K562 (cell line): Measurements from ENCODE around the gene SNTG2. TPM values are rescaled to one million over a fixed set of nuclear protein-coding genes. Genes with fewer than 3 reads are reported as not detected.

Experiments used
- ATAC-seq: fragments of 200-7000 bp; cut with Tn5 transposase; 3 replicates; pipeline ENCODE4 v1.9.1; 2020; ENCODE audit warnings: moderate library complexity
- BruUV-seq: library from RNA; stranded (reverse); fragments of 400-500 nt; replicated peaks from 2 replicates; lab custom pipeline; 2021; lab: Mats Ljungman, UMichigan
- CTCF ChIA-PET: fragments of 300-600 bp; formaldehyde crosslinking; extraction: SDS; loops from one replicate; lab custom pipeline; 2021; ENCODE audit warnings: low intra/inter-chr PET ratio; lab: Yijun Ruan, JAX
- POLR2A ChIA-PET: fragments of 300-600, 350-650 bp; sonication (Branson Sonifier 250); formaldehyde crosslinking; extraction: SDS; loops from one replicate; lab custom pipeline; 2021; ENCODE audit warnings: antibody characterized with exemption, inconsistent platforms; lab: Yijun Ruan, JAX
- DNase-seq, 4 experiments: peaks; one replicate each; pipeline versions ENCODE4 v3.0.0 to v3.0.0-alpha.2; 2011 to 2018; ENCODE audit warnings: low spot score in 3 of 4, mixed read lengths in 3 of 4; ENCODE audit errors: extremely low read depth in 1 of 4
- FAIRE-seq: peaks from 2 replicates; lab custom pipeline; 2011; peaks lifted over from hg19 to GRCh38; lab: Jason Lieb, UNC
- H2AFZ ChIP-seq: 2 replicates; pipeline ENCODE4 v1.6.0; 2011; ENCODE audit warnings: low read depth, low read length, control low read depth, inconsistent platforms
- H3K27ac ChIP-seq: fragments of 200-600 bp; 3 replicates; pipeline ENCODE4 v1.8.0; 2011; ENCODE audit warnings: low read depth, mild to moderate bottlenecking, control low read depth, inconsistent platforms, low read length, moderate library complexity, mixed read lengths; ENCODE audit errors: extremely low read depth
- H3K27me3 ChIP-seq, 2 experiments: fragments of 300-600 bp in 1 of 2; 2 replicates in 1 of 2; 3 replicates in 1 of 2; pipeline versions ENCODE4 v1.6.0 to v1.8.0; 2011; ENCODE audit warnings: inconsistent platforms in 2 of 2, low read length in 2 of 2, mild to moderate bottlenecking in 1 of 2, mixed read lengths in 1 of 2, moderate library complexity in 1 of 2; ENCODE audit not compliant: control insufficient read depth in 2 of 2, insufficient read depth in 2 of 2
- H3K36me3 ChIP-seq: fragments of 300-600 bp; 3 replicates; pipeline ENCODE4 v1.8.0; 2011; ENCODE audit warnings: mild to moderate bottlenecking, low read length, inconsistent platforms; ENCODE audit not compliant: control insufficient read depth, insufficient read depth
- H3K4me1 ChIP-seq, 2 experiments: fragments of 200-600 bp in 1 of 2; replicated peaks in 1 of 2; 2 replicates in 1 of 2; 3 replicates in 1 of 2; pipeline versions ENCODE4 v1.5.1 to v1.8.0; 2011; ENCODE audit warnings: inconsistent platforms in 2 of 2, low read length in 2 of 2, mild to moderate bottlenecking in 1 of 2, mixed read lengths in 1 of 2, moderate library complexity in 1 of 2; ENCODE audit not compliant: control insufficient read depth in 2 of 2, insufficient read depth in 2 of 2
- H3K4me2 ChIP-seq: 2 replicates; pipeline ENCODE4 v1.6.1; 2011; ENCODE audit warnings: low read length, control low read depth, inconsistent platforms, mixed read lengths; ENCODE audit not compliant: insufficient read depth
- H3K4me3 ChIP-seq: fragments of 200-600 bp; sonication (generic), shearing (Covaris generic); 2 replicates; pipeline ENCODE4 v1.5.1; 2016; ENCODE audit warnings: control low read depth, inconsistent platforms
- H3K79me2 ChIP-seq: fragments of 200-600 bp; 3 replicates; pipeline ENCODE4 v1.8.0; 2011; ENCODE audit warnings: low read length, inconsistent platforms; ENCODE audit not compliant: control insufficient read depth, insufficient read depth
- H3K9ac ChIP-seq, 2 experiments: 2 replicates each; pipeline versions ENCODE4 v1.6.0 to v1.6.1; 2011; ENCODE audit warnings: low read depth in 2 of 2, low read length in 2 of 2, control low read depth in 1 of 2, inconsistent platforms in 1 of 2, mild to moderate bottlenecking in 1 of 2, mixed read lengths in 1 of 2; ENCODE audit not compliant: insufficient read depth in 1 of 2
- H3K9me1 ChIP-seq: one replicate; pipeline ENCODE4 v1.6.0; 2011; ENCODE audit warnings: inconsistent platforms, mild to moderate bottlenecking, low read length, moderate library complexity; ENCODE audit not compliant: control insufficient read depth, insufficient read depth
- H3K9me3 ChIP-seq: replicated peaks from 2 replicates; pipeline ENCODE4 v1.5.1; 2011; ENCODE audit warnings: low read depth, low read length, inconsistent platforms; ENCODE audit not compliant: control insufficient read depth, insufficient read depth
- H4K20me1 ChIP-seq: replicated peaks from 2 replicates; pipeline ENCODE4 v1.6.1; 2011; ENCODE audit warnings: low read length, inconsistent platforms, mixed read lengths; ENCODE audit not compliant: control insufficient read depth, insufficient read depth
- KLF1 ChIP-seq: fragments of 450-650 bp; IDR thresholded peaks from 2 replicates; pipeline ENCODE4 v1.6.1; 2016; ENCODE audit warnings: missing genetic modification characterization, missing compliant biosample characterization
- MAFF ChIP-seq: IDR thresholded peaks from 2 replicates; pipeline ENCODE4 v1.6.1; 2012; ENCODE audit warnings: low read length, improper control_type of control experiment
- OTX1 ChIP-seq: fragments of 450-650 bp; formaldehyde crosslinking; IDR thresholded peaks from 2 replicates; pipeline ENCODE4 v1.4.0; 2022; ENCODE audit warnings: mild to moderate bottlenecking
- PHTF2 ChIP-seq: fragments of 250-450 bp; sonication (Bioruptor Pico); IDR thresholded peaks from 2 replicates; pipeline ENCODE4 v1.5.0; 2021; ENCODE audit warnings: mild to moderate bottlenecking
- PTBP1 ChIP-seq: fragments of 200-400 bp; formaldehyde crosslinking; IDR thresholded peaks from 2 replicates; pipeline ENCODE4 v1.6.1; 2017; ENCODE audit warnings: low read depth, low read length
- WGBS: fragments of 100-300 bp; shearing (Covaris generic); methylation state at CpG from one replicate; pipeline ENCODE4 v1.1.6; 2016; ENCODE audit warnings: low coverage, mixed read lengths; ENCODE audit not compliant: insufficient coverage; ENCODE audit errors: missing lambda C conversion rate; 5-methylcytosine and 5-hydroxymethylcytosine counted together
- in situ Hi-C: fragments of 300-500 bp; cut with MboI; formaldehyde crosslinking; loops from 4 replicates; pipeline ENCODE4 v1.15.0; 2018; ENCODE audit warnings: inconsistent platforms, mixed read lengths
- intact Hi-C: fragments of 100-400 bp; cut with micrococcal nuclease; formaldehyde crosslinking; loops from 2 replicates; pipeline ENCODE4 v1.14.2; 2022
- polyA plus RNA-seq, 8 experiments: library from polyadenylated mRNA; depleted of rRNA in 4 of 8; stranded (reverse) in 5 of 8; unstranded in 3 of 8; fragments of >200 nt; fragmentation: Nextera tagmentation in 2 of 8; fragmentation: Illumina TruSeq in 1 of 8; extraction: Ambion mirVana in 2 of 8; extraction: Trizol in 1 of 8; gene quantifications; 2 replicates each; pipeline versions ENCODE4 v1.2.1 to v1.2.3, GENCODE V29; 2011 to 2014; ENCODE audit warnings: inconsistent platforms in 1 of 8, missing spikeins in 1 of 8
- total RNA-seq, 7 experiments: library from RNA; depleted of rRNA in 6 of 7; stranded (reverse); fragments of >200 nt in 6 of 7; fragmentation: Illumina TruSeq in 2 of 7; extraction: Trizol in 2 of 7; gene quantifications; 2 replicates each; pipeline versions ENCODE4 v1.2.1 to v1.2.3, GENCODE V29; 2011 to 2021; ENCODE audit warnings: low replicate concordance in 1 of 7

The SNTG2 gene
- total and polyA plus RNA-seq, 9 of the 15 experiments (the other 6 are each of a cell fraction or from before 2014, with no cell fraction given) = not detected

GRCh38 chr2:1230155-1230893 is 279.7 kb downstream of the SNTG2 start:
- Histone ChIP-seq H3K4me1 (no peaks in the 10 kb centered on the region), H3K79me2 (no peaks in the 10 kb centered on the region), H4K20me1 (no peaks in the 10 kb centered on the region), H3K9ac (no peak overlapping the region), H3K9me3 (no peaks in the 10 kb centered on the region), H3K36me3 (no peaks in the 10 kb centered on the region), H3K9me1 (no peaks in the 10 kb centered on the region), H3K4me3 (no peak overlapping the region), H3K27me3 (peaks cover 0 to 44% of the 10 kb centered on the region in 2 experiments; a peak in 2 of 5 replicates), H3K27ac (no peak overlapping the region), H2AFZ (no peak overlapping the region), H3K4me2 (no peak overlapping the region)
- 2% methylated on average over 19 of the region's 19 CpGs for WGBS
- DNase-seq (no peak), FAIRE-seq (no peak), ATAC-seq (no peak)
- CTCF ChIA-PET = no interaction called here
- BruUV-seq = no TSS peak
- TF ChIP-seq KLF1 (tag) (no peak), PTBP1 (no peak), MAFF (no peak), OTX1 (no peak)
- in situ Hi-C loops = no loop called here
- intact Hi-C loops = loop anchor here (10.0 kb wide), 1 partner anchor 314 kb away; no protein-coding TSS in a partner anchor
- POLR2A ChIA-PET = no interaction called here

- no TSS peak for BruUV-seq
- Histone ChIP-seq H3K27me3 (peaks cover 0 to 39% of the 10 kb centered on the region in 2 experiments; a peak in 2 of 5 replicates), H3K9me3 (no peaks in the 10 kb centered on the region), H2AFZ (no peak overlapping the region), H3K4me1 (no peaks in the 10 kb centered on the region), H3K9ac (no peak overlapping the region), H3K4me3 (no peak overlapping the region), H3K27ac (no peak overlapping the region), H4K20me1 (no peaks in the 10 kb centered on the region), H3K79me2 (no peaks in the 10 kb centered on the region), H3K4me2 (no peak overlapping the region), H3K36me3 (no peaks in the 10 kb centered on the region), H3K9me1 (no peaks in the 10 kb centered on the region)
- FAIRE-seq (no peak), DNase-seq (no peak), ATAC-seq (no peak)
- WGBS = under 1% methylated on average over 10 of the region's 11 CpGs
- ChIA-PET CTCF (no interaction called here), POLR2A (no interaction called here)
- intact Hi-C loops = loop anchor here (10.0 kb wide), 1 partner anchor 313 kb away; no protein-coding TSS in a partner anchor
- in situ Hi-C loops = no loop called here
- no peak for TF ChIP-seq PHTF2 (CRISPR knock-in tag)
Observed at GRCh38 chr2:1231466-1232063, 280.9 kb downstream of the SNTG2 start.
